HepG2 (cell line): ENCODE results near the gene IQSEC1. TPM values are rescaled to one million over a fixed set of nuclear protein-coding genes. Genes with fewer than 3 reads are reported as not detected.

Experiments
- ATF3 ChIP-seq: sonication (generic); formaldehyde crosslinking; IDR thresholded peaks from 2 replicates; pipeline ENCODE4 v1.4.0; 2020; ENCODE audit warnings: missing genetic modification reagents
- BORCS8-MEF2B ChIP-seq: sonication (generic); formaldehyde crosslinking; IDR thresholded peaks from 2 replicates; pipeline ENCODE4 v1.8.0; 2022; ENCODE audit warnings: mild to moderate bottlenecking, missing genetic modification reagents
- BRD4 ChIP-seq: sonication (generic); formaldehyde crosslinking; IDR thresholded peaks from 2 replicates; pipeline ENCODE4 v1.4.0; 2020; ENCODE audit warnings: missing genetic modification reagents
- CBX2 ChIP-seq, 2 experiments: fragments of 200-600 bp in 1 of 2; sonication (generic); formaldehyde crosslinking in 1 of 2; IDR thresholded peaks; 2 replicates each; pipeline versions ENCODE4 v1.7.0 to v1.8.1; 2018 to 2022; ENCODE audit warnings: low read depth in 2 of 2, low read length in 1 of 2, mild to moderate bottlenecking in 1 of 2, missing genetic modification reagents in 1 of 2
- CCDC6 ChIP-seq: sonication (generic); formaldehyde crosslinking; IDR thresholded peaks from 2 replicates; pipeline ENCODE4 v1.8.1; 2022; ENCODE audit warnings: mild to moderate bottlenecking, missing genetic modification reagents, moderate library complexity
- CHD2 ChIP-seq: IDR thresholded peaks from 2 replicates; pipeline ENCODE4 v1.6.1; 2011; ENCODE audit warnings: low read depth, low read length, improper control_type of control experiment
- CREM ChIP-seq, 2 experiments: sonication (generic) in 1 of 2; formaldehyde crosslinking in 1 of 2; IDR thresholded peaks; 2 replicates each; pipeline versions ENCODE4 v1.4.0 to v1.6.1; 2016 to 2020; ENCODE audit warnings: antibody characterized with exemption in 1 of 2, mild to moderate bottlenecking in 1 of 2, missing genetic modification reagents in 1 of 2
- GABPB1 ChIP-seq: IDR thresholded peaks from 2 replicates; pipeline ENCODE4 v1.6.1; 2016; ENCODE audit warnings: mild to moderate bottlenecking, missing genetic modification reagents, moderate library complexity, missing compliant biosample characterization
- GZF1 ChIP-seq: sonication (generic); formaldehyde crosslinking; IDR thresholded peaks from 2 replicates; pipeline ENCODE4 v1.5.1; 2020; ENCODE audit warnings: mild to moderate bottlenecking, missing genetic modification reagents
- HES4 ChIP-seq: sonication (generic); formaldehyde crosslinking; IDR thresholded peaks from 2 replicates; pipeline ENCODE4 v1.9.0; 2021; ENCODE audit warnings: mild to moderate bottlenecking, missing genetic modification reagents, borderline replicate concordance
- HNRNPUL1 ChIP-seq: fragments of 200-400 bp; formaldehyde crosslinking; IDR thresholded peaks from 2 replicates; pipeline ENCODE4 v1.6.1; 2017; ENCODE audit warnings: low read depth, mild to moderate bottlenecking, low read length, moderate library complexity
- IKZF1 ChIP-seq: fragments of 450-650 bp; IDR thresholded peaks from 2 replicates; pipeline ENCODE4 v1.7.1; 2016
- SAFB2 ChIP-seq: sonication (generic); formaldehyde crosslinking; IDR thresholded peaks from 2 replicates; pipeline ENCODE4 v1.5.1; 2020; ENCODE audit warnings: missing genetic modification reagents, low read depth, mild to moderate bottlenecking, borderline replicate concordance
- SKI ChIP-seq: fragments of 450-650 bp; IDR thresholded peaks from one replicate; pipeline ENCODE4 v1.6.1; 2018; ENCODE audit warnings: mild to moderate bottlenecking; ENCODE audit not compliant: partially characterized antibody
- SP4 ChIP-seq: sonication (generic); formaldehyde crosslinking; IDR thresholded peaks from 2 replicates; pipeline ENCODE4 v1.8.1; 2023; ENCODE audit warnings: mild to moderate bottlenecking, missing genetic modification reagents
- TBP ChIP-seq: sonication (generic); formaldehyde crosslinking; IDR thresholded peaks from 2 replicates; pipeline ENCODE4 v1.5.0; 2020; ENCODE audit warnings: missing genetic modification reagents
- THAP9 ChIP-seq: sonication (generic); formaldehyde crosslinking; IDR thresholded peaks from 2 replicates; pipeline ENCODE4; 2020; ENCODE audit warnings: missing genetic modification reagents, mild to moderate bottlenecking, borderline replicate concordance
- ZMYM4 ChIP-seq: sonication (generic); formaldehyde crosslinking; IDR thresholded peaks from 2 replicates; pipeline ENCODE4 v1.8.1; 2023; ENCODE audit warnings: mild to moderate bottlenecking, missing genetic modification reagents
- ZNF143 ChIP-seq: sonication (generic); formaldehyde crosslinking; IDR thresholded peaks from 2 replicates; pipeline ENCODE4 v1.4.0; 2020; ENCODE audit warnings: missing genetic modification reagents
- ZNF572 ChIP-seq: sonication (generic); formaldehyde crosslinking; IDR thresholded peaks from 2 replicates; pipeline ENCODE4 v1.5.1; 2020; ENCODE audit warnings: mild to moderate bottlenecking, missing genetic modification reagents
- ZNF761 ChIP-seq: sonication (generic); formaldehyde crosslinking; conservative IDR thresholded peaks from 2 replicates; pipeline ENCODE4 v1.4.0; 2020; ENCODE audit warnings: mild to moderate bottlenecking, missing genetic modification reagents
- ZNF800 ChIP-seq: sonication (generic); formaldehyde crosslinking; IDR thresholded peaks from 2 replicates; pipeline ENCODE4 v1.4.0; 2020; ENCODE audit warnings: missing genetic modification reagents
- ZNF816 ChIP-seq: sonication (generic); formaldehyde crosslinking; IDR thresholded peaks from 2 replicates; pipeline ENCODE4 v1.8.0; 2022; ENCODE audit warnings: missing genetic modification reagents, mild to moderate bottlenecking, borderline replicate concordance
- ZNF891 ChIP-seq: sonication (generic); formaldehyde crosslinking; IDR thresholded peaks from 2 replicates; pipeline ENCODE4 v1.5.0; 2020; ENCODE audit warnings: mild to moderate bottlenecking, missing genetic modification reagents
- ZSCAN31 ChIP-seq: sonication (generic); formaldehyde crosslinking; IDR thresholded peaks from 2 replicates; pipeline ENCODE4 v1.5.0; 2020; ENCODE audit warnings: low read depth, mild to moderate bottlenecking, missing genetic modification reagents
- polyA plus RNA-seq, 8 experiments: library from polyadenylated mRNA; depleted of rRNA in 3 of 8; stranded (reverse) in 7 of 8; unstranded in 1 of 8; fragments of >200 nt; fragmentation: Illumina TruSeq in 4 of 8; extraction: Trizol in 4 of 8; gene quantifications; 2 replicates each; pipeline versions ENCODE4 v1.2.1 to v1.2.3, GENCODE V29; 2011 to 2016; ENCODE audit warnings: low read depth in 4 of 8, missing spikeins in 1 of 8, mixed read lengths in 1 of 8; ENCODE audit not compliant: insufficient read depth in 1 of 8
- total RNA-seq, 5 experiments: library from RNA; depleted of rRNA; stranded (reverse); fragments of >200 nt; fragmentation: Illumina TruSeq; extraction: Trizol; gene quantifications; 2 replicates each; pipeline ENCODE4 v1.2.3, GENCODE V29; 2016; ENCODE audit warnings: low read depth in 1 of 5

The IQSEC1 gene
- total and polyA plus RNA-seq, 2 of the 13 experiments (the other 11 are each of a cell fraction or from before 2014, with no cell fraction given), result 17.4 to 20.2 TPM

- TF ChIP-seq ZNF800 (CRISPR knock-in tag), result peak; percentile 55; the same call in 1 of the 2 replicates
- no peak for TF ChIP-seq HNRNPUL1
- peak; percentile 66 for TF ChIP-seq ZNF891 (CRISPR knock-in tag)
- TF ChIP-seq BORCS8-MEF2B (CRISPR knock-in tag), result peak; percentile 80
- no peak for TF ChIP-seq GZF1 (CRISPR knock-in tag)
- no peak for TF ChIP-seq CBX2 (IDR thresholded peaks at IDR 0.05; ENCODE audit: low read depth, low read length)
- TF ChIP-seq CBX2 (CRISPR knock-in tag; IDR thresholded peaks at IDR 0.05; ENCODE audit: low read depth), result no peak
- TF ChIP-seq CCDC6, result no peak
- TF ChIP-seq ZNF816 (CRISPR knock-in tag), result peak; percentile 70; the same call in 1 of the 2 replicates
- TF ChIP-seq ZSCAN31 (CRISPR knock-in tag), result 0 out of 2 replicates have a peak, but pooled peaks have one; percentile 55
- peak; percentile 70; the same call in 1 of the 2 replicates for TF ChIP-seq SAFB2 (CRISPR knock-in tag)
- TF ChIP-seq IKZF1, result no peak
- no peak for TF ChIP-seq THAP9 (CRISPR knock-in tag)
- TF ChIP-seq ZMYM4, result no peak; the same call in 1 of the 2 replicates
- TF ChIP-seq ZNF143 (CRISPR knock-in tag), result no peak
- 0 out of 2 replicates have a peak, but pooled peaks have one; percentile 17 for TF ChIP-seq ZNF572 (CRISPR knock-in tag)
- TF ChIP-seq CREM (IDR thresholded peaks at IDR 0.05), result peak; percentile 86
- TF ChIP-seq CREM (CRISPR knock-in tag; IDR thresholded peaks at IDR 0.05), result no peak
- peak; percentile 22; the same call in 1 of the 2 replicates for TF ChIP-seq ZNF761 (CRISPR knock-in tag)
- no peak; the same call in 1 of the 2 replicates for TF ChIP-seq SP4 (CRISPR knock-in tag)
- no peak for TF ChIP-seq HES4 (CRISPR knock-in tag)
- TF ChIP-seq SKI, result peak; percentile 84
- no peak for TF ChIP-seq CHD2
- no peak for TF ChIP-seq ATF3 (CRISPR knock-in tag)
- no peak; the same call in 1 of the 2 replicates for TF ChIP-seq BRD4 (CRISPR knock-in tag)
- TF ChIP-seq GABPB1 (CRISPR knock-in tag), result peak; percentile 29; the same call in 1 of the 2 replicates
- no peak for TF ChIP-seq TBP (CRISPR knock-in tag)
Measured at GRCh38 chr3:12964711-12965612, 108.3 kb downstream of the IQSEC1 start (continued).
